ENCODE results near the gene LY86. TPM values are rescaled to one million over a fixed set of nuclear protein-coding genes. Genes with fewer than 3 reads are reported as not detected.

Gene LY86
- total and polyA plus RNA-seq, 2 of the 13 experiments (the other 11 are each of a cell fraction or from before 2014, with no cell fraction given) = not detected

- Histone ChIP-seq H3K4me1 (ENCODE audit: insufficient read depth, low read length) (no peaks in the 10 kb centered on the region), H3K27me3 (ENCODE audit: control insufficient read depth in 1 of 2, insufficient read depth in 2 of 2, low read length in 2 of 2) (peaks cover 0 to 27% of the 10 kb centered on the region in 2 experiments; a peak in 3 of 5 replicates), H3K4me2 (ENCODE audit: low read depth, low read length) (no peak overlapping the region), H3K9me3 (ENCODE audit: low read length) (no peaks in the 10 kb centered on the region), H3K36me3 (replicated peaks in 1 of 2; ENCODE audit: control insufficient read depth in 1 of 2, insufficient read depth in 2 of 2, low read length in 2 of 2) (no peaks in the 10 kb centered on the region), H2AFZ (ENCODE audit: low read length) (no peak overlapping the region), H3K4me3 (replicated peaks in 1 of 3; ENCODE audit: insufficient read depth in 1 of 3, low read depth in 2 of 3, low read length in 3 of 3) (no peak overlapping the region), H3K27ac (ENCODE audit: extremely low read length, insufficient read depth, low read length) (no peak overlapping the region), H3K9ac (ENCODE audit: insufficient read depth, low read depth, low read length) (no peak overlapping the region), H3K79me2 (ENCODE audit: insufficient read depth, low read length) (no peaks in the 10 kb centered on the region), H4K20me1 (ENCODE audit: insufficient read depth, low read length) (no peaks in the 10 kb centered on the region)
- ATAC-seq (no peak), DNase-seq (ENCODE audit: low spot score) (no peak), FAIRE-seq (no peak)
- no TSS peak for BruUV-seq (replicated peaks)
- 19% methylated on average over 10 of the region's 10 CpGs for WGBS (ENCODE audit: low lambda C conversion rate)
- POLR2A ChIA-PET = no interaction called here
- intact Hi-C loops (cut with micrococcal nuclease; ENCODE audit: unreplicated experiment) = no loop called here
- TF ChIP-seq ETS1 (CRISPR knock-in tag; IDR thresholded peaks at IDR 0.05) = no peak
- in situ Hi-C loops (cut with HindIII; ENCODE audit: extremely low pct_ligation_motif_present, low pct_unique_long_range_greater_than_20kb) = no loop called here
- CTCF ChIA-PET (ENCODE audit: low intra/inter-chr PET ratio, low total read pairs) = no interaction called here
Measured at GRCh38 chr6:6586671-6587526, 1.6 kb upstream of the LY86 start.

GRCh38 chr6:6587696-6588063, 840 bp upstream of the LY86 start:
- Histone ChIP-seq H2AFZ (ENCODE audit: low read length) (no peak overlapping the region), H3K27ac (ENCODE audit: extremely low read length, insufficient read depth, low read length) (no peak overlapping the region), H3K4me2 (ENCODE audit: low read depth, low read length) (no peak overlapping the region), H4K20me1 (ENCODE audit: insufficient read depth, low read length) (no peaks in the 10 kb centered on the region), H3K79me2 (ENCODE audit: insufficient read depth, low read length) (no peaks in the 10 kb centered on the region), H3K9me3 (ENCODE audit: low read length) (no peaks in the 10 kb centered on the region), H3K36me3 (replicated peaks in 1 of 2; ENCODE audit: control insufficient read depth in 1 of 2, insufficient read depth in 2 of 2, low read length in 2 of 2) (no peaks in the 10 kb centered on the region), H3K4me3 (replicated peaks in 1 of 3; ENCODE audit: insufficient read depth in 1 of 3, low read depth in 2 of 3, low read length in 3 of 3) (no peak overlapping the region), H3K27me3 (ENCODE audit: control insufficient read depth in 1 of 2, insufficient read depth in 2 of 2, low read length in 2 of 2) (peaks cover 0 to 27% of the 10 kb centered on the region in 2 experiments; a peak in 3 of 5 replicates), H3K9ac (ENCODE audit: insufficient read depth, low read depth, low read length) (no peak overlapping the region), H3K4me1 (ENCODE audit: insufficient read depth, low read length) (no peaks in the 10 kb centered on the region)
- in situ Hi-C loops (cut with HindIII; ENCODE audit: extremely low pct_ligation_motif_present, low pct_unique_long_range_greater_than_20kb) (no loop called here), intact Hi-C loops (cut with micrococcal nuclease; ENCODE audit: unreplicated experiment) (no loop called here)
- ChIA-PET POLR2A (no interaction called here), CTCF (ENCODE audit: low intra/inter-chr PET ratio, low total read pairs) (no interaction called here)
- ATAC-seq (no peak), FAIRE-seq (no peak), DNase-seq (ENCODE audit: low spot score) (no peak)
- BruUV-seq (replicated peaks) = no TSS peak
- WGBS (ENCODE audit: low lambda C conversion rate) = 4% methylated on average over 1 of the region's 1 CpG
- TF ChIP-seq MAFK (conservative IDR thresholded peaks at IDR 0.05 in 1 of 2, IDR thresholded peaks at IDR 0.05 in 1 of 2; ENCODE audit: low read length in 2 of 2) (peak in 1 of 2 experiments; percentile 10; a peak in 1 of 4 replicates), MED13 (CRISPR knock-in tag; IDR thresholded peaks at IDR 0.05) (no peak)
